ENCODE results near the gene KDR.

The KDR gene

GRCh38 chr4:55096045-55096444, 29.4 kb downstream of the KDR start:
- TF ChIP-seq CTCF (conservative IDR thresholded peaks at IDR 0.05; ENCODE audit: low read depth, low read length): no peak
- no peak for DNase-seq (ENCODE audit: low read depth)
- no peak overlapping the region for H3K4me3 ChIP-seq (ENCODE audit: low read depth, low read length)

- TF ChIP-seq CTCF (conservative IDR thresholded peaks at IDR 0.05; ENCODE audit: low read depth, low read length): no peak
- no peak for DNase-seq (ENCODE audit: low read depth)
- no peak overlapping the region for H3K4me3 ChIP-seq (ENCODE audit: low read depth, low read length)
These were observed 32.9 kb downstream of the KDR start for GRCh38 chr4:55092504-55092903.

DNA sequence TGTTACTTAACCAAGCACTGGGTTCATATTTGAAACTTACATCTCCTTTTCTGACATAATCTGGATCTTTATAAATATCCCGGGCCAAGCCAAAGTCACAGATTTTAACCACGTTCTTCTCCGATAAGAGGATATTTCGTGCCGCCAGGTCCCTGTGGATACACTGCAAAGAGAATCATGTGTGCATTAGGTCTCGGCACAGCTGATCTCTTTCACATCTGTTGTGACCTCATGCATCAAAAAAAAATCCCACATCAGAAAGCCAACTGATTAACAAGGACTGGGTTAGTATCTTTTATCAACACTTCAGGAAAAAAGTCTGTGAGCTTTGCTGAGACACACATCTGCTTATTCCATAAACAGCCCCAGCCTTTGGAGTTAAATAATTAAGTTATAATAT, 35.5 kb downstream of the KDR start:
- DNase-seq (ENCODE audit: low read depth): no peak

GRCh38 chr4:55087913-55088260, 37.5 kb downstream of the KDR start:
- DNase-seq (ENCODE audit: low read depth): no peak
- no peak for TF ChIP-seq CTCF (conservative IDR thresholded peaks at IDR 0.05; ENCODE audit: low read depth, low read length)
- no peak overlapping the region for H3K4me3 ChIP-seq (ENCODE audit: low read depth, low read length)

More for the DNA sequence above, 35.5 kb downstream of the KDR start:
- no peak for TF ChIP-seq CTCF (conservative IDR thresholded peaks at IDR 0.05; ENCODE audit: low read depth, low read length)
- H3K4me3 ChIP-seq (ENCODE audit: low read depth, low read length): no peak overlapping the region

DNA sequence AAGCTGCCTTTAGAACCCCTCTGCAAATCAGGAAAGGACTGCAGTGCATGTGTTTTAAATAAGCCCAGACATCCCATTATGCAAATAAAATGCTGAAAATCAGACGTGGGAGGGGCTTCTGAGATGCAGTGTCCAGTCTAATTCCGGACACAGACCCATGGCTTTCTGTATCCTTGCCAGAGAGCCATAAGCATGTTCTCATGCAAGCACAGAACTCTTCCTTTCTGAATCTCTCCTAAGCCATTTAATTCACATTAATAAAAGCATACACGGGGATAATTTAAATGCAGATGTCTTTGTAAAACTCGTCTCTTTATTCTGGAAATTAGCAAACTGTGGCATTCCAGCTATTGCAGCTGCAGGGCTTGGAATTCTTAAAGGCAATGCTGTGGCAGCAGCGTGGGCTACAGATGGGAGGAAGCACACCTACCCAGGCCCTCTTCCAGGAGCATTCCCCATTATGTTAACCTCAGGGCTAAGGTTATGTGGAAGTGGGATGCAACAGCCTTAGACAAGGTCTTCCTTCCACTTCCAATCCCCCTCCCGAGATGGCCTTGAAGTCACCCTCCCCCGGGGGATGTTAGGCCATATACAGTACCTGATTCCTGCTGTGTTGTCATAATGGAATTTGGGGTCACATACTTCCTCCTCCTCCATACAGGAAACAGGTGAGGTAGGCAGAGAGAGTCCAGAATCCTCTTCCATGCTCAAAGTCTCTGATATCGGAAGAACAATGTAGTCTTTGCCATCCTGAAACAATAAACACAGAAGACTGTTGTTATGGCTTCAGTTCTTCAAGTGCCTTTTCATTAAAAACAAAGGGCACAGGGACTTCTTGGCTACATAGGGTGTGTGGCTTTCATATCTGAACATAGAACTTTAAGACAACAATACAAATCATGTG, 38.1 kb downstream of the KDR start:
- TF ChIP-seq CTCF (conservative IDR thresholded peaks at IDR 0.05; ENCODE audit: low read depth, low read length): no peak
- peak; percentile 53 for DNase-seq (ENCODE audit: low read depth)
- H3K4me3 ChIP-seq (ENCODE audit: low read depth, low read length): no peak overlapping the region

- no peak for TF ChIP-seq CTCF (conservative IDR thresholded peaks at IDR 0.05; ENCODE audit: low read depth, low read length)
- no peak overlapping the region for H3K4me3 ChIP-seq (ENCODE audit: low read depth, low read length)
- DNase-seq (ENCODE audit: low read depth): no peak
These were observed 38.8 kb downstream of the KDR start for GRCh38 chr4:55086578-55086977.

GRCh38 chr4:55083735-55084134, 41.7 kb downstream of the KDR start:
- H3K4me3 ChIP-seq (ENCODE audit: low read depth, low read length): no peak overlapping the region
- TF ChIP-seq CTCF (conservative IDR thresholded peaks at IDR 0.05; ENCODE audit: low read depth, low read length): no peak
- no peak for DNase-seq (ENCODE audit: low read depth)
